Hippocampal formation (tissue), 2 donors: ENCODE results near the gene GPX5.
"Not testable (repeated sequence)": the region's sequence is repeated elsewhere in the genome, so short reads cannot be mapped to it uniquely, and the experiment has no call there.

Experiments used
- DNase-seq, 2 donors: peaks; one replicate each; lab custom pipeline; 2025; lab: John Stamatoyannopoulos, UW

The GPX5 gene

DNA sequence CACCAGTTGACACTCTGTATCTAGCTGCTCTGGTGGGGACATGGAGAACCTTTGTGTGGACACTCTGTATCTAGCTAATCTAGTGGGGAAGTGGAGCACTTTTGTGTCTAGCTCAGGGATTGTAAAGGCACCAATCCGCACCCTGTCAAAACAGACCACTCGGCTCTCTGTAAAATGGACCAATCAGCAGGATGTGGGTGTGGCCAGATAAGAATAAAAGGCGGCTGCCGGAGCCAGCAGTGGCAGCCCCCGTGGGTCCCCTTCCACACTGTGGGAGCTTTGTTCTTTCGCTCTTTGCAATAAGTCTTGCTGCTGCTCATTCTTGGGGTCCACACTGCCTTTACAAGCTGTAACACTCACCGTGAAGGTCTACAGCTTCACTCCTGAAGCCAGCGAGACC is 13.3 kb upstream of the GPX5 start:
- not testable (repeated sequence) for DNase-seq

DNA sequence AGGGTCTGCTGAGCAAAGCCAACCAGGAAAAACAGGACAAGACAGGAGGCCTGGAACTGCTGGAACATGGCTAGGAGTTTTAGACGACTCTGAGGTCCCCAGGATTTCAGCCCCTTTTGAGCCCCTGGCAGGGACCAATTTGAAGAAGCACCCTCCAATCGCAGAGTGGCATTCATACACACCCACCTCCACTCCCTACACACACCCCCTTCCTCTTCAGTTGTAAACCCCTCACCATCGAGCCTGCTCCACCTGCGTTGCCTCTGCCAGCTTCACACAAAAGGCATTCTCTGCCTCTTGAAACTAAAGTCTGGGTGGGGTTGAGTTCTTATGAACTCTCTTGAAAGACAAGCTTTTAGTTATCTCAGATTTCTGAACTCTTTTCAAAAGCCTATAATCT is 10.0 kb upstream of the GPX5 start, which contains the start of gene GPX6:
Gene GPX6, minus strand, starts transcription at position 118 of the 400 bp plus-strand sequence. Its CDS starts 50 bp downstream, at position 68.
- no peak for DNase-seq

DNA sequence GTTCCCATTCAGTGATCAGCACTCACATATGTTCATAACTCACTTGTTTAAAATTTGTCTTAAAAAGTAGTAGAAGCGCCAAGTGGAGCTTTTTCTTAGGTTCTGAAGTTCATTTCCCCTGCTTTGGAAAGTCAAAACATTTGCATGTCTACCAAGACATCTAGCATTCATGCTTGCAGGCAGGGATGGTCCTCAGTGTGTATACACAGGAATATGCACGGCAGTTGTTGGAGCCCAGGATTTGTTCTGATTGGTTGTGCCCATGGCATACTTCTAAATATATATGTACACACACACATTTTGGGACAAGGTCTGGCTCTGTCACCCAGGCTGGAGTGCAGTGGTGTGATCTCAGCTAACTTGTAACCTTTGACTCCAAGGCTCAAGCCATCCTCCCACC is 7.7 kb upstream of the GPX5 start:
- no peak for DNase-seq

DNA sequence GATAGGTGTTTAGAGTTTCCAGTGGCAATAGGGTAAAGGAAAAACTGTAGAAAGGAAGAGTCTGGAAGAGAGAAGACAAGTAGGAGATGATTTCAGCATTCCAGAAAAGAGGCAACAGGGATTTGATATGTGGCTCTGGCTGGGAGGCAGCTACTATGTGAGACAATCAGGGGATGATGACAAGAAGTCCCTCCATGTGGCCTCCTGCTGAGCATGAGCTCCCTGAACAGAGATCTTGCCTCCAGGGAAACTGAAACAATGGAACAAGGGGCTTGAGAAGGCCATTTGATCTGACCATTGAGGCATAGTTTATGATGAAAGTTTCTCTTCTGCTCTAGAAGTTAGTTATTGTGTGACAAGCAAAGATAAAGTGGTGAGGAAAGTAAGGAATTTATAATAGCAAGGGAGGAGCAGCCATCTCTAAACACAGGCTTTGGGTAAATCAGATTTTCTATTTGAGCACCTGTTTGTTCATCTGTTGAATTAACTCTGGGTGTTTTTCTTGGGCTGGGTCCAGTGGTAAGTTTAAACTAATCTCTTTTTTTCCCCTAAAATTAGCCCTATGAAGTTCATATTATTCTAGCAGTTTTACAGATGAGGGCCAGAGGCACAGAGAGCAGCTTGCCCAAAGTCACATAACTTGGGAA is 3.0 kb upstream of the GPX5 start:
- DNase-seq, result no peak

DNA sequence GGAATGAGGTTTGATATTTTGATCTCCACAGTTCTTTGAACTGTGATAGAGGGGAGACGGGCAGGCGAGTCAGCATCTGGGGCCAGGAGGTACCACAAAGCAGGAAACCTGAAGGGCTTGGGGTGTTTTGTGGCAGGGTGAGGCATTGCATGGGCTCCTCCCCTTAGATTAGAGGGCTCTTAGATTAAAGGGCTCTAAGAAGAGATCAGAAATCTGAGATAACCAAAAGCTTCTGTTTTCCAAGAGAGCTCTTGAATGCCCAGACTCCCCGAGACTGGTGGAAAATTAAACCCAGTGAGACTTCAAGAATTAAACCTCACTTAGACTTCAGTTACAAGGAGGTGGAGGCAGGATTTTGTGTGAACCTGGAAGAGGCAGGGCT is 2.4 kb upstream of the GPX5 start:
- DNase-seq, result no peak

DNA sequence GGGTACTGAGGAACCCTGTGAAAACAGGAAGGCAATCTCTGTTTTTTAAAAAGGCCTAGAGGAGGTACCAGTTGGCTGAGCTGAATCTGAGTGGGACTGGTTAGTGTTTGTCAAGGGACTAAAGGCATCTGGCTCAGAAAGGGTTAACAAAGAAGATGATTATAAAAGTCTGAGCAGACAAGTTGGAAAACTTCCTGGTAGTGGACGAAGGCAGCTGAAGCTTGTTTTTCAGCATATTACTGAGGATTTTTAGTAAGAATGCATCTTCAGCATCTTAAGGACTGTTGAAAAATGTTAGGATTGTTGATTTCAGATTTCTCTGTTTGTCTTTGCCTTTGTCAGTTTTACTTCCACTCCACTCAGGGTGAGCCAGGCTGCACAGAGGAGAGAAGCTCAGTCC is 5.1 kb downstream of the GPX5 start:
- no peak for DNase-seq

DNA sequence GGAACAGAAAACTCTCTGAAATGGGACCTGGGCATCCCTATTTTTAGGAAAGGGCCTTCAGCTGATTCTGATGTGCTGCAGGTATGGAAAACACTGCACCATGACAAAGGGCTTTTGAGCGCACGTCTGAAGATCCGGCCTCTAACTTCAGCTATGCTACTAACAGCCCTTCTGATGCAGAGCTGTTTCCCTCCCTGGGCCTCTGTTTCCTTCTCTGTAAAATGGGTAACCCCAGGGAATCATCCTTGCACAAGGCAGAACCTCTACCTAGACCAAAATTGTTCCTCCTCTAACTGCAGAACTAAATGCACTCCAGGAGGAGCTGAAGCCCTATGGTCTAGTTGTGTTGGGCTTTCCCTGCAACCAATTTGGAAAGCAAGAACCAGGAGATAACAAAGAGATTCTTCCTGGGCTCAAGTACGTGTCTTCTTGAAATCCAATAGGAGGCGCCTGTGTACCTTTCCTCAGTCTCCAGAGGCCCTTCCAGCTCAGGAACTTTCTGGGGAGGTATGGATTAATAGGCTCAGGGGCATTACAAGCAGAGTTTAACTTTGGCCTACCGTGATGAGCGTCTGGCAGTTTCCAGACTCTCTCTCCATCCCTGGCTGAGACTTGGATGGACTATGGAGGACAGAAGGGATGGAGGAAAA is 5.9 kb downstream of the GPX5 start:
- no peak for DNase-seq

DNA sequence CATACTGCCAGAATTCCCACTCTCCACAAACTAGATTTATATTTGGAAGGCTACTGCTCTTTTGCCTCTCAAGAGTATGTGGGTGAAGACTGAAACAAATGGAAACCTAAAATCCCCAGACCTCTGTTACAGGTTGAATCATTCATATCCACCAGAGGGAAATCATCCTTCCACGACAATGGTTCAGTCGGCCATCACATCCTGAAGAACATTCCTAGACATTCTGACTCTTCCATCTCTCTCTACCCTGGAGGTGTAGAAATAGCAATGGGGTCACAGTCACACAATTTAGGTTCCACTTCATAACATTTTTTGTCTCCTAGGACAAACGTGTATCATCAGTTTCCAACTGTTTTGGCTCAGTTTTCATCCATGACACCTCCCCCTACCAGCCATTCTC is 8.6 kb downstream of the GPX5 start:
- no peak for DNase-seq

DNA sequence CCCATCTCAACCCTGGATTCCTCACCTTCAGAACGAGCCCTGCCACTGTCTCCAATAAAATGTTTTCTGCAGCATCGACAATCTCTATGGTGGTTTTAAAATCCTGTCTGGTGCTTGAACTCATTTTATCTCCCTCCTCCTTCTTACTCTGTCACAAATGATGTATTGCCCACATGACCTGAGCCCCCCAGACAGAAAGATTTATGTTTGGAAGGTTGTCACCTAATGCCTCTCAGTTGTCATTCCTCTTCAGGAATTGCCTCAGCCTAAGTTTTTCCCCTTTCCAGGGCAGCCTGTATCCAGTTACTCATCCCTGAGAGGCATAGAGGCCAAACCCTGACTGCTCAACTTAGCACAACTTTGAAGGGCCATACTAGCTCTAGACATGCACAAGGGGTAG is 9.2 kb downstream of the GPX5 start:
- DNase-seq, result no peak

DNA sequence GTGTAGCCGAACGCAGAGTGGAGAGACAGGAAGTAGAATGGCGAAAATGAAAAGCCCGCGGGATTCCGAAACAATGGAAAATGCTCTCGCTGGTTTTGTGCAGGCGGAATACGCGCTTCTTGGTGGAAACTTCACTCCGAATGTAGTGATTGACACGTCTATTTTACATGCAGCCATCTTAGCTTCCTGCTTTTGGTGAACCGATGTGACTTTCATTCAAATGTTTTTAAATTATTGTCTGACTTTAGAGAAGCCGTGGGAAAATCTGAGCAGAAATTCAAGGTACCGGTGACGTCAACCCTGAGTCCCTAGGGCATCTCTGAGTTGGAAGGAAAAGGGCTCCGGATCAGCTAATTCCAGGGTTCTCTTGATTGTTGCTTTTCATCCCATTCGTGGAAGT is 11.4 kb downstream of the GPX5 start:
- DNase-seq, result no peak

DNA sequence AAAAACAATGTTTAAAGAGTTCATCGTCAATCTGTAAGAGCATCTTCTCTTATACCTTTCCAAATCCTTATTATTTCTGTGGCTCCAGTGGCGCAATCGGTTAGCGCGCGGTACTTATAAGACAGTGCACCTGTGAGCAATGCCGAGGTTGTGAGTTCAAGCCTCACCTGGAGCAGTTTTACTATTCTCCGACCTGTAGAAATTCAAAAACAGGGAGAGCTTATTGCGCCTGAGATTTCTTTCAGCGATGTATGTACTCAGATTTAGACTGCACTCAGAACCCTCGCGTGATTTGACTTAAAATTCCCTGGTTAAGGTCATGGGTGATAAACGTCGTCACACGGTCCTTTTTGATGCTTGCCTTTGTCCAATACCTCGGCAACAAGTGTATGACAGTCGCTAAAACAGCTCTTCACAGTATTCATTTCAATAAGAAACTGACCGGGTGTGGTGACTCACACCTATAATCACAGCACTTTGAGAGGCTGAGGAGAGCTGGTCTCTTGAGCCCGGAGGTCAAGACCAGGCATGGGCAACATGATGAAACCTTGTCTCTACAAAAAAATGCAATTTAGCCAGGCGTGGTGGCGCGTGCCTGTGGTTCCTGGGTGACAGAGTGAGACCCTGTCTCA is 11.9 kb downstream of the GPX5 start:
- no peak for DNase-seq

DNA sequence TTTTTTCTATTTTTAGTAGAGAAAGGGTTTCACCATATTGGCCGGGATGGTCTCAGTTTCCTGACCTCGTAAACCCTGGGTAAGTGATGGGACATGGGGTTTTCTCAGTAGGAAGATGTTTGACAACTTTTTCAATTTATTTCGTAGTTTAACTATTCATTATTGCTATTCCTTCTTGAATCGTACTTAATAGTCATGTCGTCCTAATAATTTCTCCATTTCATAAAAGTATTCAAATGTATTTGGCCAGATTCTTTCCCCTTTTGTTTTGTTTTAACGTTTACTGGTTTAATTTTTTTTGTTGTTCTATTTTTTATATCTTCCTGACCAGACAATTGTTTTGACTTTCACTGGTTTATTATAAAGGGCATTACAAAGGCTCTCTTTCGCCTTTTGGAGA is 16.3 kb downstream of the GPX5 start:
- no peak for DNase-seq

DNA sequence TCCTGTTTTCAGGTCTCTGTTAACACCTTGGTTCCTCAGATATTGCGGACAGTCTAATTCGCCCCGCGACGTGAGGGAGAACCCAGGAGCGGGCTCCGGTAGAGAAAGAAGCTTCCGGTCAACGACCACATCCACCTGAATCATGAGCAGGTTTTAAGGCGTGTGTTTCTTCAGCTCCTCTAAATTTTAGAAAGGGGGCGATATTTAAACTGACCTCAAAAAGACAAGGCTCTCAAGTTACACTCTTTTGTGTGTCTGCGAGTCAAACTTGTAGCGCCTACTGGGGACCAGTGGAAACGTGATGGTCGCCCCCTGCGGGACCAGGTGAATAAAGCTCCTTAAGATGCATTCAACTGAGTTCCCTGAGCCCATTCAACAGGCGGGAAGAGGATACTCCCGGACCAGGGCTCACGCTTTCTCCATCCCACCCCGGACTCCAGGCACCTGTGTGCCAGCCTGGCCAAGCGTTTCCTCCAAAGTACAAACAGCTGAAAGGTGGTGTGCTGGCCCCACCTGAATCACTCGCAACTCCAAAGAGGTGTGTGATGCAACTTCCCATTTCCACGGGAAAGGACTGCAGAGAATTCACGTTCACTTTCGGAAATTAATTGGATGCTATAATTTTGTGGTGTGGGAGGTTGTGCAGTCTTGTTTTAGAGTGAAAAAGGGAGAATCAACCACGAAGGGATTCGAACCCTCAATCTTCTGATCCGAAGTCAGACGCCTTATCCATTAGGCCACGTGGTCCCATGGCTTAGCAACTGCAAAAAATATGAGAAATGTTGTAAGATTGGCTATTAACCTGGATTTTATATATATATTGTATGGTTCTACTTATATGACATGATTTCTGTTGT is 17.0 kb downstream of the GPX5 start:
- peak in 1 of 2 donors; percentile 20 for DNase-seq

DNA sequence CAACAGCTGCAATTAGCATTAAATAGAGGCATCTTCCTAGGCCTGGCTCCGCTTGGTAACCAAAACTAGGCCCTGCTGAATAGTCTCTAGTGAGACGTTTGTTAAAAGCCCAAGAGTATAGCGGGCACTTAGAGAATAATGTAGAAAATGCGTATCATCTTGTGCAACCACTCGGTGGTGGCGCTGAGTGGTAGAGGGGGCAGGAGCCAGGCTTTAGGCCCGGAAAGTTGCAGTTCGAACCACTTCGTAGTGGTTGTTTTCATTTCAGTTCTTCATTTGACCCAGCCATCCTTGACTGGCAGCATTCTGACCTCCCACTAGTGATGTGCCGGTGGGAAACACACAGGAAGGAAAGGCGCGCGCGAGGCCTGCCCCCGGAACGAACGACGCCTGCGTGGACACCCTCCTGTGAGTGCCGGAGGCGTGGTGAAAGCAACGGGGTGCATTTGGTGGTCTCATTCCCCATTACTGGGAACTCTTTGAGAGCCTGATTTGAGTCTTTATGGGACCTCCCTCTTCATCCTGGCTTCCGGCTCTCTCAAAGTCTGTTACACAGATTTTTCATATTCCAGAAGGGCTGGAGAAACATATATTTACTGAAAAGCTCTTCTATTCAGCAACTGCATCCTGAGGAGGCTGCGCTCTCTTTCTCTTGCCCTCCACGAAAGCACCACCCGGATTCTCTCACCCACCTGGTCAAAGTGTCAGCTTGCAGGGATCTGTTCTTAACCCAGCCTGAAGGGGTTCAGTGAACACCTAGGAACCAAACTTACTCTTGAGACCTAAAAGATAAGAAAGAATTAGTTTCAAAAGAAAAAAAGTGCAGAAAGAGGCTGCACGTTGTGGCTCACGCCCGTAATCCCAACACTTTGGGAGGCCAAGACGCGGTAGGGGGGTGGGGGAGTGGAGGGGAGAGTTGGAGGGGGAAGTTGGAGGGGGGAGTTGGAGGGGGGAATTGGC is 18.2 kb downstream of the GPX5 start:
- no peak for DNase-seq

DNA sequence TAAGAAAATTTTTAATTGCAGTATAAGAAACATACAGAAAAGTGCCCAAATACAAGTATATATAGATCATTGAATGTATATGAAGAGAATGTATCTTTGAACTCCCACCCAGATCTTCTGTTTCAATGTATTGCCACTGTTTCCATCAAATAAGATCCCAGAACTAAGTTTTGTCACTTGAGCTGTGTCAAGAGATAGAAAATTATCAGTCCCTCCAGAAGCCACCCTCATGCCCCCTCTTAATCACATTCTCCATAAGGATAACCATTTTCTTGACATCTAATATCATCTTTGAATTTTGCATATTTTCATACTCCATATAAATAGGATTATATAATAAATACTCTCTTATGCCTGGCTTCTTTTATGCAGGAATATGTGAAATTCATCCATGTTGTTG is 20.3 kb downstream of the GPX5 start:
- no peak for DNase-seq

DNA sequence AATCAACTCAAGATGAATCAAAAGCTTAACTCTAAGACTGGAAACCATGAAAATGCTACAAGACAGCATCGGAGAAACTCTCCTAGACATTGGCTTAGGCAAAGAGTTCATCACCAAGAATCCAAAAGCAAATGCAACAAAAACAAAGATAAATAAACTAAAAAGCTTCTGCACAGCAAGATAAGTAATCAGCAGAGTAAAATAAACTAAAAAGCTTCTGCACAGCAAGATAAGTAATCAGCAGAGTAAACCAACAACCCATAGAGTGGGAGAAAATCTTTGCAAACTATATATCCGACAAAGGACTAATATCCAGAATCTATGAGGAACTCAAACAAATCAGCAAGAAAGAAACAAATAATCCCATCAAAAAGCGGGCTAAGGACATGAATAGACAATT is 21.3 kb downstream of the GPX5 start:
- DNase-seq, result not testable (repeated sequence)

DNA sequence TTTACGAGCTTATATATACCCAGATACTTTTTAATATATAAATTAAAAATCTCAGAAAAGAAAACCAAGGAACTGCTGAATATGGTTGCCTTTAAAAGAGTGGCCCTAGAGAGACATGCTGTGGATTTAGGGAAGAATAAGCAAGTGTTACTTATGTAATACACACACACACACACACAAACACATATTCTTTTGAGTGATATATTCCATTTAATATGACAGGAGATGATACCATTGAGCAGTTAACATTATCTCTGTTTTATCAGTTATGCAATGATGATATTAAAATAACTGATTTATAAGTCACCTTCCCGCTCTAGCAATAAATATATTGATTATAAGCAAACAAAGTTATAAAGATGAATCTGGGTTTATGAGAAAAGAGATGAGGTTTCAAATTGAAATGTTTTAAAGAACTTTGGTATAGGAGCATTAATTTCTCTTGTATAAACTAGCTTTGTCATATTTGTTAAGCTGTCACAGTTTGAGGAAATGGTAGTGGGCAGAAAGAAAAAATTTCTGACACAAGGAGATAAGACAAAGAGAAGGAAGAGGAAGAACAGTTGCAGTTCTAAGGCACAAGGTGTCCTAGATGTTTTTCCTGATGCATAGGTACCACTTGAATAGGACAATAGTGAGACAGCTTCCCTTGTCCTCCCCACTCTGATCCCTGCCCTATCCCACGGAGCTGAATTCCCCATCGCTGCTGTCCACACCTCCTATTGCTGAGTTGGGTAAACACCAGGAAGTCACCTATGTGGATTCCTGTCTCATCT is 26.4 kb downstream of the GPX5 start:
- no peak for DNase-seq

DNA sequence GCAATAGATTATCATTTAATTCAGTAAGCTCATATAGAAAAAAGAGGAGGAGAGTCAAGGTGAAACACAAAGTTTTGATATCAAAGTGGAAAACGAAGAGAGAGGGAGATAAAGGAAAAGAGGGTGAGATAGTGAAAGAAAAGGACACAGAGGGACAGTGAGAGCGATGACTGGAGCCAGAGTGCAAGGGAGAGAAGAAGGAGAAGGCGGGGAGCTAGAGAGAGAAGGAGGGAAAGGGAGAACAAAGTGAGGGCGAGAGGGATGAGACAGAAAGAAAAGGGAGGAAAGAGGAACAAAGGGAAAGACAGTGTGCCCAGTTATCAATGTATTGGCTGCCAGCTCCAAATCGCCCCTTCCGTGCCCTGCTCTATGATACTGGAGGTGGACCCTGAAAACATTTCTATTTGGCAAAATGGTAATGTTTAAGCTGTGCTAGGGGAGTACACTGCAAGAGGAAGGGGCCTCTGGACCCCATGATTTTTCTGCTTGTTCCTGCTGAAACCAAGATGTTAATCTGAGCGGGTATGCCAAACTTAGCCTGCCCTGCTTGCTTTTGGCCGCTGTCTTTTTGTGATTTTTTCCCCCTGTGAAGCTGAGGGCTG is 27.8 kb downstream of the GPX5 start:
- DNase-seq, result no peak

DNA sequence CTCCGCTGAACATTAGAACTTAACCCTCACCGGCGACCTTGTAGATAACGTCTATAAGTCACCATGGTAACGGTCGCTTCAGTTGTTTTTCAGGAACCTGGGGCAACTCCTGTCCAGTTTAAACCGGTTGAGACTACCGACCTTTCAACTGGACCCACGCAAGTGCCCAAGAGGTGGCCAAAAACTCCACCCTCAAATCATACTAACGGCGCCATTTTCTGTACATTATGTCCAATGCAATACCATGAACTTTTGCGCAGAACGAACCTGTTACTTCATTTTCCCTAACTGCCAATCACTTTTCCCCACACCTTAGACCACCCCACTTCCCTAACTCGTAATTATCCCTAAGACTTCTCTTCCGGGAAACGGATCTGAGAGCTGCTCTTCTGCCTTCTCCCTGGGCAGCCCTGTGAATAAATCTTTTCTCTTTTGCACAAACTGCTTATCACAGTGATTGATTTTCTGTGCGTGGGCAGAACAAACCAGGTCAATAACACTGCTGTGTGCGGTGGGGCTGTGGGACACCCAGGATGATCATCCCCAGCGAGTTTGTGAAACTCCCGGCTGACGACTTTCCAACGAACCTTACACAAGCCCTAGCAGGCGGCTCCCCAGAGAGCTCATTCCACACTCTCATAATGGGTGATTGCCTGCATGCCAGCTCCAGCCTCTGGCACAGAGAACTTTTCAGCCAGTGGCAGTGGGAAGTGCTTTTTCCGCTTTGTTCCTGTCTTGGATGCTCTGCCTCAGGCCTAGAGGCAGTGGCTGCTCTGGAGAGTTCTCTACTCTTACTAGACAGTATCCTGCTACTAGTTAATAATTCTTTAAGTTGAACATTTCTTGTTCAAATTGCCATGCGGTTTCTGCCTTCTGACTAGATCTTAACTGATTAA is 28.6 kb downstream of the GPX5 start:
- DNase-seq, result no peak
